Brain microvascular endothelial cell (primary cell): Measurements from ENCODE around the gene MLLT10.
A peak's percentile ranks its signal among the peaks of the same experiment; 100 is the strongest.

Source experiments
- DNase-seq: peaks from one replicate; pipeline ENCODE4 v3.0.0-alpha.2; 2020
- H3K27ac ChIP-seq: fragments of 250-450 bp; sonication (Bioruptor Pico); 2 replicates; pipeline ENCODE4 v1.5.1; 2020; ENCODE audit warnings: mild to moderate bottlenecking, moderate library complexity
- H3K27me3 ChIP-seq: fragments of 250-450 bp; sonication (Bioruptor Pico); replicated peaks from 2 replicates; pipeline ENCODE4 v1.5.1; 2020; ENCODE audit warnings: mild to moderate bottlenecking
- H3K36me3 ChIP-seq: fragments of 250-450 bp; sonication (Bioruptor Pico); replicated peaks from 2 replicates; pipeline ENCODE4 v1.5.1; 2020; ENCODE audit warnings: mild to moderate bottlenecking
- H3K4me3 ChIP-seq: 2 replicates; pipeline ENCODE4 v1.5.1; 2011; ENCODE audit warnings: low read depth, mild to moderate bottlenecking, control low read depth, low read length, moderate library complexity
- in situ Hi-C: cut with HindIII; loops from 2 replicates; pipeline ENCODE4 v1.10.0; 2017; ENCODE audit warnings: low sequenced_read_pairs, low pct_ligation_motif_present
- TF ChIP-seq, protein P1 (sequence below): IDR thresholded peaks from 2 replicates; pipeline ENCODE4 v1.5.1; 2011; ENCODE audit warnings: low read depth, mild to moderate bottlenecking, moderate library complexity, low read length, control low read depth, inconsistent platforms; ENCODE audit errors: missing control alignments

The MLLT10 gene

GRCh38 chr10:21516242-21517131, 17.5 kb upstream of the MLLT10 start:
- TF ChIP-seq, protein P1, sequence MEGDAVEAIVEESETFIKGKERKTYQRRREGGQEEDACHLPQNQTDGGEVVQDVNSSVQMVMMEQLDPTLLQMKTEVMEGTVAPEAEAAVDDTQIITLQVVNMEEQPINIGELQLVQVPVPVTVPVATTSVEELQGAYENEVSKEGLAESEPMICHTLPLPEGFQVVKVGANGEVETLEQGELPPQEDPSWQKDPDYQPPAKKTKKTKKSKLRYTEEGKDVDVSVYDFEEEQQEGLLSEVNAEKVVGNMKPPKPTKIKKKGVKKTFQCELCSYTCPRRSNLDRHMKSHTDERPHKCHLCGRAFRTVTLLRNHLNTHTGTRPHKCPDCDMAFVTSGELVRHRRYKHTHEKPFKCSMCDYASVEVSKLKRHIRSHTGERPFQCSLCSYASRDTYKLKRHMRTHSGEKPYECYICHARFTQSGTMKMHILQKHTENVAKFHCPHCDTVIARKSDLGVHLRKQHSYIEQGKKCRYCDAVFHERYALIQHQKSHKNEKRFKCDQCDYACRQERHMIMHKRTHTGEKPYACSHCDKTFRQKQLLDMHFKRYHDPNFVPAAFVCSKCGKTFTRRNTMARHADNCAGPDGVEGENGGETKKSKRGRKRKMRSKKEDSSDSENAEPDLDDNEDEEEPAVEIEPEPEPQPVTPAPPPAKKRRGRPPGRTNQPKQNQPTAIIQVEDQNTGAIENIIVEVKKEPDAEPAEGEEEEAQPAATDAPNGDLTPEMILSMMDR = no peak
- peak overlapping the region; percentile 68 for H3K4me3 ChIP-seq
- no peaks in the 10 kb centered on the region for H3K27me3 ChIP-seq
- H3K36me3 ChIP-seq = no peaks in the 10 kb centered on the region
- in situ Hi-C loops = loop anchor here (25.0 kb wide), 2 partner anchors 229 to 421 kb away; no protein-coding TSS in a partner anchor
- no peak overlapping the region for H3K27ac ChIP-seq
- no peak for DNase-seq

- Histone ChIP-seq H3K4me3 (peak overlapping the region; percentile 68), H3K27ac (peak overlapping the region; percentile 2), H3K36me3 (no peaks in the 10 kb centered on the region), H3K27me3 (no peaks in the 10 kb centered on the region)
- no peak for DNase-seq
- in situ Hi-C loops = loop anchor here (25.0 kb wide), 2 partner anchors 230 to 420 kb away; no protein-coding TSS in a partner anchor
- TF ChIP-seq, protein P1 = no peak
These were observed 16.6 kb upstream of the MLLT10 start for GRCh38 chr10:21517134-21518031.

DNA sequence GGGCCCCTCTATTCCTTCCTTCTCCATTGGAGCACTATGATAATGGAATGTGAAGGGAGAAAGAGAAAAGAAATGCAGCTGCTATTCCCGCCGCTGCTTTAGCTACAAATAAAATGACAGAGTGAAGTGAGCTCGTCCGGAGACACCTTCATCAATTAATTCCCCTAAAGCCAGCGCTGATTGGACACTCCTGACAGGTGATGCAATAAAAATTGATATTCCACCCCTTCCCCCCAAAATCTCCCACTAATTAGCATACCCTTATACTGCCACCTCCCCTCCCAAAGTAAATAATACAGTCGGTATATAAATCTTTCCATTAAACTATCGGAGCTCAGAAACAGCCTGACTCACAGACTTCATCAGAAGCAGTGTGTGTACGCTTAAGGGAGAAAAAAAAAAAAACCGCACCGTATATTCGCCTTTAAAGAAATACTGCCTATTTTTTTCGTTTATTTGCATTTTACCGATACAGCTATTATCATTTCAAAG, 15.8 kb upstream of the MLLT10 start:
- Histone ChIP-seq H3K27me3 (no peaks in the 10 kb centered on the region), H3K4me3 (peak overlapping the region; percentile 68), H3K27ac (peak overlapping the region; percentile 29), H3K36me3 (no peaks in the 10 kb centered on the region)
- TF ChIP-seq, protein P1 = no peak
- in situ Hi-C loops = loop anchor here (25.0 kb wide), 2 partner anchors 231 to 419 kb away; no protein-coding TSS in a partner anchor
- no peak for DNase-seq

DNA sequence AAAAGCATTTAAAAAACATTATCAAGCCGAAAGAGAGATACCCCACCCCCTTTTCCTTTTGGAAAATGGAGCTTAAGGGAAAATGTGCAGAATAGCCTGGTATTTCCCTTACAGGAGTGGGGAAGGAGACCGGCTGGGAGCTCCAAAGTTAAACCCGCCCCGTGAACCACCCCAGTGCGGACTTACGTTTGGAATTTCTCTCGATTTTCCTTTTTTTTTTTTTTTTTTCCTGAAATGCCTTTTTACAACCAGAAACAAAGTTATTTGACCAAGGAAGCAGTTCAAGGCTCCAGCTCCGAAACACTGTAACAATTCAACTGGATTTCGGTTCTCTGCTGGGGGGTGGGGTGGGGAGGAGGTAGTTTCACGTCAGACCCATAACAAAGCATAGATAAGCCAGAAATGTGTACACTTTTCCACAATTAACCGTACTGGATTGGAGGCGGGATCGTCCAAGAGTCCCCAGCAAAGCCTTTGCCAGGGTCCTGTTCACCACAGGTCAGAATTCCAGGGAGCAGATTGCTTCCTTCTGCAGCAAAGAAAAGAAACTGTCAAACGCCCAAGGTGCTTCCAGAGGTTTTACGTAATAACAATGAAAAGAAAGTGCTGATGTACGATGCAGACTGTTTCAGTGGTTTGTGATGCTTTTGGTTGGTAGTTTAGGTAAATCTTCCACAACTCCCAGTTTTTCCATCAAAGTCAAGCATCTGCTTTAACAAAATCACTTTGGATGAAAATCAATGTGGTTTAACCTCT, 15.2 kb upstream of the MLLT10 start:
- in situ Hi-C loops = loop anchor here (25.0 kb wide), 2 partner anchors 232 to 418 kb away; no protein-coding TSS in a partner anchor
- H3K36me3 ChIP-seq = no peaks in the 10 kb centered on the region
- H3K27me3 ChIP-seq = no peaks in the 10 kb centered on the region
- TF ChIP-seq, protein P1 = no peak
- peak overlapping the region; percentile 68 for H3K4me3 ChIP-seq
- no peak for DNase-seq
- H3K27ac ChIP-seq = peak overlapping the region; percentile 29

DNA sequence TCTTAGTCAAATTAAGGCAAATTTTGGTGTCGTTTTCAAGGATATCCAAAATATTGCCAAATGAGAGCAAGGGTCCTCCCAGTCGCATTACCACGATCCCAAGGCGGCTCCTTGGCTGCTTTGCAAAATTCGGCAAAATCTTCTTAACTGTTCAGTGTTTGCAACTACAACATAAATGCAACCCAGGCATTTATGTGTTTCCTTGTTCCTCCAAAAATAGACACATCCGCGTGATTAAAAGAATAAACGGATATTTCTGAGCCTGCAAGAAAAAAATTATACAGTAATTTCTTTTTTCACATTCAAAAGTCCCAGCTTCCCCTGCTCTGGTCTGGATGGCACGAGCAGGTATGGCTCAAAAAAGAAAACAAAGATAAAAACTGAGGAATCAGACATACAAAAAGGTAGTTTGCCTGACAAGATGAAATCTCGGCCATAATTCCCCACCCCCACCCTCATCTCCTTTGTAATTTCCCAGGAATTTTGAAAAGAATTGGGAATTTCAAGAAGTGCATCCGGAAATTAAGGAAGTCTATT, 14.6 kb upstream of the MLLT10 start:
- Histone ChIP-seq H3K36me3 (no peaks in the 10 kb centered on the region), H3K27me3 (no peaks in the 10 kb centered on the region), H3K27ac (peak overlapping the region; percentile 57), H3K4me3 (peak overlapping the region; percentile 68)
- TF ChIP-seq, protein P1 = no peak
- no peak for DNase-seq
- in situ Hi-C loops = loop anchor here (25.0 kb wide), 2 partner anchors 232 to 418 kb away; no protein-coding TSS in a partner anchor
